Spinal cord (tissue), 10 donors: ENCODE data around the gene PDZD11. TPM values are rescaled to one million over a fixed set of nuclear protein-coding genes. Genes with fewer than 3 reads are reported as not detected.
"Not testable (repeated sequence)": the region's sequence is repeated elsewhere in the genome, so short reads cannot be mapped to it uniquely, and the experiment has no call there.

Experiments used
- DNase-seq, 6 donors: peaks; one replicate each; pipeline versions ENCODE4 v3.0.0 to v3.0.0-alpha.2; 2013 to 2015; ENCODE audit warnings: low spot score in 6 of 6, low read depth in 4 of 6
- H3K27ac ChIP-seq: one replicate; pipeline ENCODE4 v1.5.1; 2013; ENCODE audit warnings: low read depth, low read length, control low read depth
- H3K27me3 ChIP-seq: one replicate; pipeline ENCODE4 v1.6.1; 2013; ENCODE audit warnings: low read length; ENCODE audit not compliant: control insufficient read depth, insufficient read depth
- H3K36me3 ChIP-seq: one replicate; pipeline ENCODE4 v1.6.1; 2013; ENCODE audit warnings: low read length; ENCODE audit not compliant: control insufficient read depth, insufficient read depth
- H3K4me1 ChIP-seq: one replicate; pipeline ENCODE4 v1.6.1; 2013; ENCODE audit warnings: low read length; ENCODE audit not compliant: control insufficient read depth, insufficient read depth
- H3K4me3 ChIP-seq: one replicate; pipeline ENCODE4 v1.5.1; 2013; ENCODE audit warnings: low read depth, low read length, control low read depth
- H3K9me3 ChIP-seq: one replicate; pipeline ENCODE4 v1.6.1; 2013; ENCODE audit warnings: low read length; ENCODE audit not compliant: control insufficient read depth, insufficient read depth
- WGBS: methylation state at CpG from one replicate; pipeline ENCODE4 v1.1.5; 2013; ENCODE audit warnings: missing lambda C conversion rate; ENCODE audit not compliant: insufficient coverage; 5-methylcytosine and 5-hydroxymethylcytosine counted together
- polyA plus RNA-seq, 2 donors: library from polyadenylated mRNA; unstranded; fragments of 120-200 nt; gene quantifications; one replicate each; pipeline ENCODE4 v1.2.1, GENCODE V29; 2013; ENCODE audit not compliant: insufficient read length in 2 of 2
- small RNA-seq: library from RNA; depleted of rRNA; stranded (forward); fragments of <200 nt; gene quantifications from one replicate; pipeline ENCODE3, GENCODE V24; 2014; ENCODE audit warnings: low replicate concordance
- total RNA-seq, 2 donors: library from RNA; depleted of rRNA in 1 of 2; stranded (reverse); fragments of 120-200 nt in 1 of 2; fragments of >200 nt in 1 of 2; gene quantifications; one replicate each; pipeline versions ENCODE4 v1.2.3 to v1.2.4, GENCODE V29; 2013 to 2014
- donor health status: healthy.

PDZD11 gene
- total and polyA plus RNA-seq, 4 donors: 44.9 to 82.2 (median 63.6) TPM

- H3K36me3 ChIP-seq: no peaks in the 10 kb centered on the region
- no CpG with 5 or more reads among the region's 6 CpGs for WGBS
- no peak for DNase-seq
- H3K4me1 ChIP-seq: no peaks in the 10 kb centered on the region
- no peak overlapping the region for H3K27ac ChIP-seq
- H3K27me3 ChIP-seq: no peaks in the 10 kb centered on the region
- H3K9me3 ChIP-seq: no peaks in the 10 kb centered on the region
- no peak overlapping the region for H3K4me3 ChIP-seq
Measured at GRCh38 chrX:70244881-70245280, 44.8 kb downstream of the PDZD11 start.

GRCh38 chrX:70243601-70244000 is 46.1 kb downstream of the PDZD11 start:
- H3K36me3 ChIP-seq, H3K27me3 ChIP-seq, H3K4me1 ChIP-seq, DNase-seq, H3K4me3 ChIP-seq, H3K9me3 ChIP-seq, H3K27ac ChIP-seq: not testable (repeated sequence)
- WGBS: 68% methylated on average over 2 of the region's 5 CpGs

GRCh38 chrX:70241501-70241900 is 48.2 kb downstream of the PDZD11 start:
- WGBS: 85% methylated on average over 2 of the region's 2 CpGs
- Histone ChIP-seq H3K4me3 (no peak overlapping the region), H3K27me3 (no peaks in the 10 kb centered on the region), H3K9me3 (no peaks in the 10 kb centered on the region), H3K4me1 (no peaks in the 10 kb centered on the region), H3K27ac (no peak overlapping the region), H3K36me3 (no peaks in the 10 kb centered on the region)
- DNase-seq: no peak

GRCh38 chrX:70240751-70241150 is 49.0 kb downstream of the PDZD11 start:
- Histone ChIP-seq H3K36me3 (no peaks in the 10 kb centered on the region), H3K4me3 (no peak overlapping the region), H3K27me3 (no peaks in the 10 kb centered on the region), H3K9me3 (no peaks in the 10 kb centered on the region), H3K27ac (no peak overlapping the region), H3K4me1 (no peaks in the 10 kb centered on the region)
- no peak for DNase-seq
- 83% methylated on average over 1 of the region's 1 CpG for WGBS

Small RNAs within 50 kb of the gene (small RNA-seq; reads per million reads assigned to genes)
- 0.06 reads per million for gene RNA5SP507

Other genes starting within 250 kb of the PDZD11 start
- not detected for gene AWAT2, start 240.0 kb downstream of the PDZD11 start, total RNA-seq
- not detected for gene AWAT2, start 240.0 kb downstream of the PDZD11 start, polyA plus RNA-seq
- not detected for gene OTUD6A, start 227.5 kb downstream of the PDZD11 start, total RNA-seq
- not detected for gene OTUD6A, start 227.5 kb downstream of the PDZD11 start, polyA plus RNA-seq
- gene IGBP1, start 156.5 kb downstream of the PDZD11 start, total RNA-seq: 10 to 100 TPM; 65.2 to 79.5 TPM
- 10 to 100 TPM; 65.9 to 73.7 TPM for gene IGBP1, start 156.5 kb downstream of the PDZD11 start, polyA plus RNA-seq
- gene DGAT2L6, start 112.4 kb downstream of the PDZD11 start, total RNA-seq: not detected
- gene DGAT2L6, start 112.4 kb downstream of the PDZD11 start, polyA plus RNA-seq: not detected
- gene AWAT1, start 55.3 kb downstream of the PDZD11 start, total RNA-seq: not detected
- not detected for gene AWAT1, start 55.3 kb downstream of the PDZD11 start, polyA plus RNA-seq
- under 1 TPM; 0.06 to 0.30 TPM for gene P2RY4, start 29.7 kb downstream of the PDZD11 start, total RNA-seq
- under 1 TPM; 0.16 to 0.17 TPM for gene P2RY4, start 29.7 kb downstream of the PDZD11 start, polyA plus RNA-seq
- not detected for gene ARR3, start 21.6 kb downstream of the PDZD11 start, total RNA-seq
- gene ARR3, start 21.6 kb downstream of the PDZD11 start, polyA plus RNA-seq: under 1 TPM in 1 of 2 donors, not detected in 1; 0.45 TPM
- gene RAB41, start 7.8 kb downstream of the PDZD11 start, total RNA-seq: not detected
- 1 to 10 TPM; 1.9 to 2.2 TPM for gene RAB41, start 7.8 kb downstream of the PDZD11 start, polyA plus RNA-seq
- gene KIF4A, start 177 bp upstream of the PDZD11 start, total RNA-seq: 1 to 10 TPM; 6.3 to 8.8 TPM
- 1 to 10 TPM; 9.4 to 9.6 TPM for gene KIF4A, start 177 bp upstream of the PDZD11 start, polyA plus RNA-seq
- 1 to 10 TPM; 6.5 to 9.6 TPM for gene GDPD2, start 133.4 kb upstream of the PDZD11 start, total RNA-seq
- 10 to 100 TPM; 35.0 to 45.3 TPM for gene GDPD2, start 133.4 kb upstream of the PDZD11 start, polyA plus RNA-seq
- 10 to 100 TPM; 27.3 to 40.5 TPM for gene DLG3, start 154.9 kb upstream of the PDZD11 start, total RNA-seq
- 10 to 100 TPM; 47.9 to 50.1 TPM for gene DLG3, start 154.9 kb upstream of the PDZD11 start, polyA plus RNA-seq